Testis (tissue), 3 donors: ENCODE measurements around the gene PRAC1. TPM values are rescaled to one million over a fixed set of nuclear protein-coding genes. Genes with fewer than 3 reads are reported as not detected.

Experiments used
- DNase-seq: peaks from one replicate; pipeline ENCODE4 v3.0.0-alpha.2; 2019
- H3K27ac ChIP-seq, 2 donors: fragments of 200-600 bp; sonication (generic); one replicate each; pipeline ENCODE4 v1.5.1; 2019
- H3K27me3 ChIP-seq: fragments of 200-600 bp; sonication (generic); one replicate; pipeline ENCODE4 v1.5.1; 2019
- H3K36me3 ChIP-seq: fragments of 200-600 bp; sonication (generic); one replicate; pipeline ENCODE4 v1.5.1; 2017; ENCODE audit warnings: low read depth; ENCODE audit errors: missing control alignments
- H3K4me1 ChIP-seq: fragments of 200-600 bp; sonication (generic); one replicate; pipeline ENCODE4 v1.5.1; 2019
- H3K4me3 ChIP-seq, 2 donors: fragments of 200-600 bp; sonication (generic); one replicate each; pipeline ENCODE4 v1.5.1; 2017 to 2019
- H3K9me3 ChIP-seq: fragments of 200-600 bp; sonication (generic); one replicate; pipeline ENCODE4 v1.5.1; 2017
- CTCF ChIP-seq, 3 experiments: fragments of 450-650 bp in 2 of 3; fragments of 200-600 bp in 1 of 3; sonication (generic) in 1 of 3; IDR thresholded peaks; one replicate each; pipeline ENCODE4 v1.5.1; 2016 to 2019; ENCODE audit warnings: antibody characterized with exemption in 3 of 3, mild to moderate bottlenecking in 2 of 3, moderate library complexity in 1 of 3
- POLR2A ChIP-seq: fragments of 450-650 bp; IDR thresholded peaks from one replicate; pipeline ENCODE4 v1.6.1; 2017; ENCODE audit warnings: antibody characterized with exemption, mild to moderate bottlenecking, moderate library complexity
- WGBS, 2 donors: methylation state at CpG; one replicate each; pipeline ENCODE4 v1.1.5; 2018; 5-methylcytosine and 5-hydroxymethylcytosine counted together
- intact Hi-C: fragments of 100-400 bp; cut with DNase I; formaldehyde crosslinking; loops from one replicate; pipeline ENCODE4 v1.15.1; 2023; ENCODE audit warnings: low total_unique reads
- microRNA counts, 2 donors: library from miRNA; unstranded; fragments of <30 nt; microRNA quantifications; one replicate each; lab custom pipeline; 2016
- microRNA-seq, 2 donors: library from miRNA; unstranded; fragments of <30 nt; microRNA quantifications; one replicate each; pipeline ENCODE4, GENCODE V29; 2016; ENCODE audit warnings: borderline number of aligned reads in 2 of 2, borderline replicate concordance in 1 of 2
- polyA plus RNA-seq: library from polyadenylated mRNA; stranded (reverse); fragments of 350-450 nt; fragmentation: Illumina TruSeq; extraction: RNeasy Lipid Tissue Mini Kit (QIAGEN cat#74804); gene quantifications from one replicate; pipeline ENCODE4 v1.2.3, GENCODE V29; 2014; ENCODE audit warnings: low read depth, low replicate concordance; ENCODE audit not compliant: insufficient read depth
- small RNA-seq, 2 donors: library from RNA; depleted of rRNA; stranded (forward); fragments of <200 nt; gene quantifications; one replicate each; pipeline ENCODE3, GENCODE V24; 2016
- total RNA-seq, 2 donors: library from RNA; depleted of rRNA; stranded (reverse); fragments of >200 nt; gene quantifications; one replicate each; pipeline ENCODE4 v1.2.3, GENCODE V29; 2016

PRAC1 gene
- total and polyA plus RNA-seq, 3 donors from 2014 or later = not detected

GRCh38 chr17:48678141-48678971, 44.0 kb downstream of the PRAC1 start:
- TF ChIP-seq POLR2A (no peak), CTCF (IDR thresholded peaks at IDR 0.05) (peak; percentile 69 to 90 (median 81))
- intact Hi-C loops = no loop called here
- H3K9me3 ChIP-seq = no peaks in the 10 kb centered on the region
- no peaks in the 10 kb centered on the region for H3K4me1 ChIP-seq
- DNase-seq = peak; percentile 75
- no peak overlapping the region for H3K27ac ChIP-seq
- peak overlapping the region in 1 of 2 donors; percentile 43 for H3K4me3 ChIP-seq
- 6 to 21% methylated on average over 5 to 41 of the region's 41 CpGs for WGBS, 2 donors
- no peaks in the 10 kb centered on the region for H3K36me3 ChIP-seq
- H3K27me3 ChIP-seq = no peaks in the 10 kb centered on the region

- Histone ChIP-seq H3K27ac (no peak overlapping the region), H3K4me1 (no peaks in the 10 kb centered on the region), H3K27me3 (no peaks in the 10 kb centered on the region), H3K36me3 (no peaks in the 10 kb centered on the region), H3K9me3 (no peaks in the 10 kb centered on the region), H3K4me3 (no peak overlapping the region)
- intact Hi-C loops = no loop called here
- no peak for TF ChIP-seq CTCF (IDR thresholded peaks at IDR 0.05)
- no peak for TF ChIP-seq POLR2A
- DNase-seq = no peak
- WGBS, 2 donors = 80 to 88% methylated on average over 6 of the region's 6 CpGs
Measured at GRCh38 chr17:48676963-48677558, 45.3 kb downstream of the PRAC1 start.

- Histone ChIP-seq H3K4me3 (no peak overlapping the region), H3K9me3 (no peaks in the 10 kb centered on the region), H3K36me3 (no peaks in the 10 kb centered on the region), H3K27ac (no peak overlapping the region), H3K27me3 (no peaks in the 10 kb centered on the region), H3K4me1 (no peaks in the 10 kb centered on the region)
- TF ChIP-seq CTCF (IDR thresholded peaks at IDR 0.05) (no peak), POLR2A (no peak)
- WGBS, 2 donors = 41 to 50% methylated on average over 2 of the region's 2 CpGs
- intact Hi-C loops = no loop called here
- DNase-seq = no peak
Measured at GRCh38 chr17:48672340-48672739, 50.0 kb downstream of the PRAC1 start.

MicroRNA genes within 50 kb of the gene (microRNA counts, 767-probe panel; counts per million panel counts)
- microRNA hsa-miR-3185 (lab: Ali Mortazavi, UCI) = 0 to 152 counts per million in 2 donors

Small RNAs within 50 kb of the gene (microRNA-seq; reads per million reads assigned to microRNA genes)
- 0 reads per million in 2 donors for gene MIR3185

Small RNAs within 50 kb of the gene (small RNA-seq; reads per million reads assigned to genes)
- gene AC091179.2 = 0 to 0.09 reads per million in 2 donors
- 0 reads per million in 2 donors for gene COX6B1P2
- 0 reads per million in 2 donors for gene MIR3185
- 0 reads per million in 2 donors for gene RF02132
- 0 reads per million in 2 donors for gene RF02133
- gene RN7SL125P = 0 reads per million in 2 donors

Other genes with a start within 250 kb of the PRAC1 start
- 1 to 10 TPM in 1 of 2 donors, not detected in 1; 1.1 TPM for gene HOXB1, start 191.5 kb downstream of the PRAC1 start, total RNA-seq
- not detected for gene HOXB1, start 191.5 kb downstream of the PRAC1 start, polyA plus RNA-seq
- gene HOXB2, start 177.4 kb downstream of the PRAC1 start, total RNA-seq = 1 to 10 TPM; 1.8 to 3.3 TPM
- 4.2 TPM for gene HOXB2, start 177.4 kb downstream of the PRAC1 start, polyA plus RNA-seq
- gene HOXB4, start 144.2 kb downstream of the PRAC1 start, total RNA-seq = 1 to 10 TPM; 1.6 to 1.8 TPM
- 1.6 TPM for gene HOXB4, start 144.2 kb downstream of the PRAC1 start, polyA plus RNA-seq
- 10 to 100 TPM in 1 of 2 donors, 1 to 10 TPM in 1; 9.2 to 10.6 TPM for gene HOXB3, start 132.3 kb downstream of the PRAC1 start, total RNA-seq
- gene HOXB3, start 132.3 kb downstream of the PRAC1 start, polyA plus RNA-seq = 11.4 TPM
- under 1 TPM; 0.50 to 0.71 TPM for gene HOXB5, start 128.7 kb downstream of the PRAC1 start, total RNA-seq
- 1.7 TPM for gene HOXB5, start 128.7 kb downstream of the PRAC1 start, polyA plus RNA-seq
- gene HOXB6, start 117.5 kb downstream of the PRAC1 start, total RNA-seq = 1 to 10 TPM; 2.0 to 4.3 TPM
- gene HOXB6, start 117.5 kb downstream of the PRAC1 start, polyA plus RNA-seq = 3.0 TPM
- 1 to 10 TPM; 2.8 to 3.2 TPM for gene HOXB7, start 111.5 kb downstream of the PRAC1 start, total RNA-seq
- gene HOXB7, start 111.5 kb downstream of the PRAC1 start, polyA plus RNA-seq = 4.4 TPM
- 1 to 10 TPM; 2.0 to 2.7 TPM for gene HOXB8, start 107.2 kb downstream of the PRAC1 start, total RNA-seq
- gene HOXB8, start 107.2 kb downstream of the PRAC1 start, polyA plus RNA-seq = 1.2 TPM
- gene HOXB9, start 96.2 kb downstream of the PRAC1 start, total RNA-seq = under 1 TPM; 0.31 to 0.94 TPM
- gene HOXB9, start 96.2 kb downstream of the PRAC1 start, polyA plus RNA-seq = 0.76 TPM
- 1 to 10 TPM; 2.6 to 3.2 TPM for gene PRAC2, start 667 bp upstream of the PRAC1 start, total RNA-seq
- 0.86 TPM for gene PRAC2, start 667 bp upstream of the PRAC1 start, polyA plus RNA-seq
- gene HOXB13, start 6.2 kb upstream of the PRAC1 start, total RNA-seq = under 1 TPM in 1 of 2 donors, not detected in 1; 0.24 TPM
- gene HOXB13, start 6.2 kb upstream of the PRAC1 start, polyA plus RNA-seq = not detected
- 10 to 100 TPM; 18.5 to 44.3 TPM for gene TTLL6, start 94.7 kb upstream of the PRAC1 start, total RNA-seq
- gene TTLL6, start 94.7 kb upstream of the PRAC1 start, polyA plus RNA-seq = 70.9 TPM
- gene CALCOCO2, start 108.5 kb upstream of the PRAC1 start, total RNA-seq = 100 to 1,000 TPM; 117 to 153 TPM
- 351 TPM for gene CALCOCO2, start 108.5 kb upstream of the PRAC1 start, polyA plus RNA-seq
- 10 to 100 TPM; 59.9 to 62.6 TPM for gene ATP5MC1, start 170.3 kb upstream of the PRAC1 start, total RNA-seq
- 124 TPM for gene ATP5MC1, start 170.3 kb upstream of the PRAC1 start, polyA plus RNA-seq
- gene UBE2Z, start 185.9 kb upstream of the PRAC1 start, total RNA-seq = 100 to 1,000 TPM in 1 of 2 donors, 10 to 100 TPM in 1; 82.3 to 107 TPM
- 74.6 TPM for gene UBE2Z, start 185.9 kb upstream of the PRAC1 start, polyA plus RNA-seq
- 100 to 1,000 TPM in 1 of 2 donors, 10 to 100 TPM in 1; 71.9 to 100 TPM for gene SNF8, start 222.3 kb upstream of the PRAC1 start, total RNA-seq
- gene SNF8, start 222.3 kb upstream of the PRAC1 start, polyA plus RNA-seq = 123 TPM
- 1 to 10 TPM in 1 of 2 donors, not detected in 1; 1.3 TPM for gene GIP, start 246.1 kb upstream of the PRAC1 start, total RNA-seq
- not detected for gene GIP, start 246.1 kb upstream of the PRAC1 start, polyA plus RNA-seq